ENCODE data around the gene CLRN3.

GRCh38 chr10:127932521-127933270 lies 40.0 kb upstream of the CLRN3 start:
- no peak for TF ChIP-seq CTCF (IDR thresholded peaks at IDR 0.05)
- TF ChIP-seq POLR2A (IDR thresholded peaks at IDR 0.05), result no peak
